HepG2 (cell line): ENCODE data around the gene ZFPL1. TPM values are rescaled to one million over a fixed set of nuclear protein-coding genes. Genes with fewer than 3 reads are reported as not detected.
A peak's percentile ranks its signal among the peaks of the same experiment; 100 is the strongest.

Experiments
- ATF7 ChIP-seq, 2 experiments: fragments of 450-650 bp in 1 of 2; sonication (generic) in 1 of 2; formaldehyde crosslinking in 1 of 2; IDR thresholded peaks; 2 replicates each; pipeline versions ENCODE4 v1.4.0 to v1.6.1; 2016 to 2020; ENCODE audit warnings: antibody characterized with exemption in 1 of 2, mild to moderate bottlenecking in 1 of 2, missing genetic modification reagents in 1 of 2
- CEBPB ChIP-seq: IDR thresholded peaks from 2 replicates; pipeline ENCODE4 v1.6.1; 2011; ENCODE audit warnings: low read depth, low read length, improper control_type of control experiment, borderline replicate concordance
- CTCF ChIP-seq: sonication (generic); formaldehyde crosslinking; IDR thresholded peaks from 2 replicates; pipeline ENCODE4 v1.5.0; 2020; ENCODE audit warnings: mild to moderate bottlenecking, missing genetic modification reagents, moderate library complexity
- ELF4 ChIP-seq: sonication (generic); formaldehyde crosslinking; IDR thresholded peaks from 2 replicates; pipeline ENCODE4 v1.5.0; 2020; ENCODE audit warnings: missing genetic modification reagents, mild to moderate bottlenecking, moderate library complexity, borderline replicate concordance
- GLI4 ChIP-seq: sonication (generic); formaldehyde crosslinking; IDR thresholded peaks from 2 replicates; pipeline ENCODE4 v1.5.1; 2020; ENCODE audit warnings: missing genetic modification reagents, mild to moderate bottlenecking, moderate library complexity, borderline replicate concordance
- HOXA5 ChIP-seq: sonication (generic); formaldehyde crosslinking; IDR thresholded peaks from 2 replicates; pipeline ENCODE4 v1.4.0; 2020; ENCODE audit warnings: missing genetic modification reagents
- MED8 ChIP-seq: sonication (generic); formaldehyde crosslinking; IDR thresholded peaks from 2 replicates; pipeline ENCODE4 v1.8.1; 2023; ENCODE audit warnings: mild to moderate bottlenecking, missing genetic modification reagents; ENCODE audit not compliant: insufficient replicate concordance
- NFIC ChIP-seq: IDR thresholded peaks from 2 replicates; pipeline ENCODE4 v1.6.1; 2012; ENCODE audit warnings: mild to moderate bottlenecking, low read length, inconsistent platforms
- POGK ChIP-seq: sonication (generic); formaldehyde crosslinking; conservative IDR thresholded peaks from 2 replicates; pipeline ENCODE4 v1.8.0; 2022; ENCODE audit warnings: mild to moderate bottlenecking, moderate library complexity, missing genetic modification reagents
- ZMYM2 ChIP-seq: sonication (generic); formaldehyde crosslinking; IDR thresholded peaks from 2 replicates; pipeline ENCODE4 v1.8.0; 2022; ENCODE audit warnings: mild to moderate bottlenecking, missing genetic modification reagents
- ZNF350 ChIP-seq: sonication (generic); formaldehyde crosslinking; IDR thresholded peaks from 2 replicates; pipeline ENCODE4 v1.4.0; 2020; ENCODE audit warnings: mild to moderate bottlenecking, low read depth, missing genetic modification reagents, borderline replicate concordance
- ZNF704 ChIP-seq: sonication (generic); formaldehyde crosslinking; IDR thresholded peaks from 2 replicates; pipeline ENCODE4 v1.8.1; 2023; ENCODE audit warnings: mild to moderate bottlenecking, inconsistent platforms, moderate library complexity, missing genetic modification reagents, borderline replicate concordance
- polyA plus RNA-seq, 8 experiments: library from polyadenylated mRNA; depleted of rRNA in 3 of 8; stranded (reverse) in 7 of 8; unstranded in 1 of 8; fragments of >200 nt; fragmentation: Illumina TruSeq in 4 of 8; extraction: Trizol in 4 of 8; gene quantifications; 2 replicates each; pipeline versions ENCODE4 v1.2.1 to v1.2.3, GENCODE V29; 2011 to 2016; ENCODE audit warnings: low read depth in 4 of 8, missing spikeins in 1 of 8, mixed read lengths in 1 of 8; ENCODE audit not compliant: insufficient read depth in 1 of 8
- total RNA-seq, 5 experiments: library from RNA; depleted of rRNA; stranded (reverse); fragments of >200 nt; fragmentation: Illumina TruSeq; extraction: Trizol; gene quantifications; 2 replicates each; pipeline ENCODE4 v1.2.3, GENCODE V29; 2016; ENCODE audit warnings: low read depth in 1 of 5
- TF ChIP-seq, protein P1 (sequence below): sonication (generic); formaldehyde crosslinking; IDR thresholded peaks from 2 replicates; pipeline ENCODE4 v1.9.0; 2021; ENCODE audit warnings: missing genetic modification reagents, borderline replicate concordance
- TF ChIP-seq, protein P2 (sequence below): sonication (generic); formaldehyde crosslinking; IDR thresholded peaks from 2 replicates; pipeline ENCODE4 v1.5.0; 2020; ENCODE audit warnings: mild to moderate bottlenecking, missing genetic modification reagents, borderline replicate concordance
- TF ChIP-seq, protein P3 (sequence below): conservative IDR thresholded peaks from 2 replicates; pipeline ENCODE4 v1.6.1; 2018; ENCODE audit warnings: missing genetic modification reagents

The ZFPL1 gene
- total and polyA plus RNA-seq, 2 of the 13 experiments (the other 11 are each of a cell fraction or from before 2014, with no cell fraction given), result 32.2 to 56.0 TPM

- TF ChIP-seq ZMYM2 (CRISPR knock-in tag) (no peak), ATF7 (IDR thresholded peaks at IDR 0.05) (peak; percentile 71; the same call in 1 of the 2 replicates), ATF7 (CRISPR knock-in tag; IDR thresholded peaks at IDR 0.05) (no peak), ELF4 (CRISPR knock-in tag) (0 out of 2 replicates have a peak, but pooled peaks have one; percentile 32), HOXA5 (no peak; the same call in 1 of the 2 replicates), POGK (CRISPR knock-in tag) (peak; percentile 74), ZNF350 (0 out of 2 replicates have a peak, but pooled peaks have one; percentile 8), CTCF (CRISPR knock-in tag) (peak; percentile 24), MED8 (CRISPR knock-in tag) (peak; percentile 67), CEBPB (no peak), ZNF704 (CRISPR knock-in tag) (peak; percentile 25; the same call in 1 of the 2 replicates), GLI4 (CRISPR knock-in tag) (no peak; the same call in 1 of the 2 replicates), NFIC (peak; percentile 23; the same call in 1 of the 2 replicates)
- TF ChIP-seq, protein P1, sequence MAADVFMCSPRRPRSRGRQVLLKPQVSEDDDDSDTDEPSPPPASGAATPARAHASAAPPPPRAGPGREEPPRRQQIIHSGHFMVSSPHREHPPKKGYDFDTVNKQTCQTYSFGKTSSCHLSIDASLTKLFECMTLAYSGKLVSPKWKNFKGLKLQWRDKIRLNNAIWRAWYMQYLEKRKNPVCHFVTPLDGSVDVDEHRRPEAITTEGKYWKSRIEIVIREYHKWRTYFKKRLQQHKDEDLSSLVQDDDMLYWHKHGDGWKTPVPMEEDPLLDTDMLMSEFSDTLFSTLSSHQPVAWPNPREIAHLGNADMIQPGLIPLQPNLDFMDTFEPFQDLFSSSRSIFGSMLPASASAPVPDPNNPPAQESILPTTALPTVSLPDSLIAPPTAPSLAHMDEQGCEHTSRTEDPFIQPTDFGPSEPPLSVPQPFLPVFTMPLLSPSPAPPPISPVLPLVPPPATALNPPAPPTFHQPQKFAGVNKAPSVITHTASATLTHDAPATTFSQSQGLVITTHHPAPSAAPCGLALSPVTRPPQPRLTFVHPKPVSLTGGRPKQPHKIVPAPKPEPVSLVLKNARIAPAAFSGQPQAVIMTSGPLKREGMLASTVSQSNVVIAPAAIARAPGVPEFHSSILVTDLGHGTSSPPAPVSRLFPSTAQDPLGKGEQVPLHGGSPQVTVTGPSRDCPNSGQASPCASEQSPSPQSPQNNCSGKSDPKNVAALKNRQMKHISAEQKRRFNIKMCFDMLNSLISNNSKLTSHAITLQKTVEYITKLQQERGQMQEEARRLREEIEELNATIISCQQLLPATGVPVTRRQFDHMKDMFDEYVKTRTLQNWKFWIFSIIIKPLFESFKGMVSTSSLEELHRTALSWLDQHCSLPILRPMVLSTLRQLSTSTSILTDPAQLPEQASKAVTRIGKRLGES, result no peak; the same call in 1 of the 2 replicates
- TF ChIP-seq, protein P2, sequence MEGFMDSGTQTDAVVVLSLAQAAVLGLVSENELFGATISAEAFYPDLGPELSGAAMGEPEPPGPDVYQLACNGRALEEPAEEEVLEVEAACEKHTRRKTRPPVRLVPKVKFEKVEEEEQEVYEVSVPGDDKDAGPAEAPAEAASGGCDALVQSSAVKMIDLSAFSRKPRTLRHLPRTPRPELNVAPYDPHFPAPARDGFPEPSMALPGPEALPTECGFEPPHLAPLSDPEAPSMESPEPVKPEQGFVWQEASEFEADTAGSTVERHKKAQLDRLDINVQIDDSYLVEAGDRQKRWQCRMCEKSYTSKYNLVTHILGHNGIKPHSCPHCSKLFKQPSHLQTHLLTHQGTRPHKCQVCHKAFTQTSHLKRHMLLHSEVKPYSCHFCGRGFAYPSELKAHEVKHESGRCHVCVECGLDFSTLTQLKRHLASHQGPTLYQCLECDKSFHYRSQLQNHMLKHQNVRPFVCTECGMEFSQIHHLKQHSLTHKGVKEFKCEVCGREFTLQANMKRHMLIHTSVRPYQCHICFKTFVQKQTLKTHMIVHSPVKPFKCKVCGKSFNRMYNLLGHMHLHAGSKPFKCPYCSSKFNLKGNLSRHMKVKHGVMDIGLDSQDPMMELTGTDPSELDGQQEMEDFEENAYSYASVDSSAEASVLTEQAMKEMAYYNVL, result 0 out of 2 replicates have a peak, but pooled peaks have one; percentile 72
- TF ChIP-seq, protein P3, sequence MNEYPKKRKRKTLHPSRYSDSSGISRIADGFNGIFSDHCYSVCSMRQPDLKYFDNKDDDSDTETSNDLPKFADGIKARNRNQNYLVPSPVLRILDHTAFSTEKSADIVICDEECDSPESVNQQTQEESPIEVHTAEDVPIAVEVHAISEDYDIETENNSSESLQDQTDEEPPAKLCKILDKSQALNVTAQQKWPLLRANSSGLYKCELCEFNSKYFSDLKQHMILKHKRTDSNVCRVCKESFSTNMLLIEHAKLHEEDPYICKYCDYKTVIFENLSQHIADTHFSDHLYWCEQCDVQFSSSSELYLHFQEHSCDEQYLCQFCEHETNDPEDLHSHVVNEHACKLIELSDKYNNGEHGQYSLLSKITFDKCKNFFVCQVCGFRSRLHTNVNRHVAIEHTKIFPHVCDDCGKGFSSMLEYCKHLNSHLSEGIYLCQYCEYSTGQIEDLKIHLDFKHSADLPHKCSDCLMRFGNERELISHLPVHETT (CRISPR knock-in tag), result peak; percentile 94
Measured at GRCh38 chr11:65134240-65134951, 50.4 kb downstream of the ZFPL1 start, which contains the start of gene SYVN1 (continued).
